ENCODE measurements around the gene PGAP2. TPM values are rescaled to one million over a fixed set of nuclear protein-coding genes. Genes with fewer than 3 reads are reported as not detected.
A peak's percentile ranks its signal among the peaks of the same experiment; 100 is the strongest.
"Not testable (repeated sequence)": the region's sequence is repeated elsewhere in the genome, so short reads cannot be mapped to it uniquely, and the experiment has no call there.

Gene PGAP2
- 26.3 and 31.9 TPM in 2 replicates for total RNA-seq

- no peak for FAIRE-seq
- Histone ChIP-seq H3K4me3 (ENCODE audit: low read depth, low read length) (peak within 1 kb of the TSS; percentile 62), H3K27me3 (ENCODE audit: control insufficient read depth, insufficient read depth, low read length) (no peaks in the 10 kb centered on the region), H3K36me3 (ENCODE audit: control insufficient read depth, insufficient read depth, low read length) (peaks cover 6% of the 10 kb centered on the region)
- peak; percentile 66 for DNase-seq (ENCODE audit: low read depth)
- TF ChIP-seq CTCF (IDR thresholded peaks at IDR 0.05; ENCODE audit: insufficient read depth, low read length, severe bottlenecking), result peak; percentile 90
Observed at GRCh38 chr11:3807909-3808860, at the start of gene PGAP2. TSS of gene PGAP2 (plus strand) at chr11:3808560. CDS start at chr11:3811260, 2,700 bp downstream.

- Histone ChIP-seq H3K27me3 (ENCODE audit: control insufficient read depth, insufficient read depth, low read length) (no peaks in the 10 kb centered on the region), H3K4me3 (ENCODE audit: low read depth, low read length) (no peak overlapping the region), H3K36me3 (ENCODE audit: control insufficient read depth, insufficient read depth, low read length) (peaks cover 12% of the 10 kb centered on the region)
- FAIRE-seq, result no peak
- TF ChIP-seq CTCF (IDR thresholded peaks at IDR 0.05; ENCODE audit: insufficient read depth, low read length, severe bottlenecking), result no peak
- no peak for DNase-seq (ENCODE audit: low read depth)
Observed at GRCh38 chr11:3764266-3764665, 44.1 kb upstream of the PGAP2 start.

GRCh38 chr11:3766836-3767235 lies 41.5 kb upstream of the PGAP2 start:
- H3K36me3 ChIP-seq (ENCODE audit: control insufficient read depth, insufficient read depth, low read length), result peaks cover 19% of the 10 kb centered on the region
- FAIRE-seq; DNase-seq (ENCODE audit: low read depth); H3K27me3 ChIP-seq (ENCODE audit: control insufficient read depth, insufficient read depth, low read length); H3K4me3 ChIP-seq (ENCODE audit: low read depth, low read length): not testable (repeated sequence)

GRCh38 chr11:3767536-3767935 lies 40.8 kb upstream of the PGAP2 start:
- no peak for TF ChIP-seq CTCF (IDR thresholded peaks at IDR 0.05; ENCODE audit: insufficient read depth, low read length, severe bottlenecking)
- peaks cover 21% of the 10 kb centered on the region for H3K36me3 ChIP-seq (ENCODE audit: control insufficient read depth, insufficient read depth, low read length)

GRCh38 chr11:3773180-3773579 lies 35.2 kb upstream of the PGAP2 start:
- FAIRE-seq (no peak), DNase-seq (ENCODE audit: low read depth) (no peak)
- H3K4me3 ChIP-seq (ENCODE audit: low read depth, low read length), result no peak overlapping the region
- peaks cover 25% of the 10 kb centered on the region for H3K36me3 ChIP-seq (ENCODE audit: control insufficient read depth, insufficient read depth, low read length)
- H3K27me3 ChIP-seq (ENCODE audit: control insufficient read depth, insufficient read depth, low read length), result no peaks in the 10 kb centered on the region
- TF ChIP-seq CTCF (IDR thresholded peaks at IDR 0.05; ENCODE audit: insufficient read depth, low read length, severe bottlenecking), result no peak

More at GRCh38 chr11:3767536-3767935, 40.8 kb upstream of the PGAP2 start:
- H3K27me3 ChIP-seq (ENCODE audit: control insufficient read depth, insufficient read depth, low read length), result no peaks in the 10 kb centered on the region
- no peak overlapping the region for H3K4me3 ChIP-seq (ENCODE audit: low read depth, low read length)
- no peak for FAIRE-seq
- no peak for DNase-seq (ENCODE audit: low read depth)

GRCh38 chr11:3775736-3776406 lies 32.5 kb upstream of the PGAP2 start:
- FAIRE-seq (no peak), DNase-seq (ENCODE audit: low read depth) (no peak)
- H3K4me3 ChIP-seq (ENCODE audit: low read depth, low read length), result no peak overlapping the region
- TF ChIP-seq CTCF (IDR thresholded peaks at IDR 0.05; ENCODE audit: insufficient read depth, low read length, severe bottlenecking), result no peak
- peaks cover 28% of the 10 kb centered on the region for H3K36me3 ChIP-seq (ENCODE audit: control insufficient read depth, insufficient read depth, low read length)
- H3K27me3 ChIP-seq (ENCODE audit: control insufficient read depth, insufficient read depth, low read length), result no peaks in the 10 kb centered on the region

Measured in bronchial epithelial cell (primary cell).